HCT116 (cell line): ENCODE results near the gene C16orf82. TPM values are rescaled to one million over a fixed set of nuclear protein-coding genes. Genes with fewer than 3 reads are reported as not detected.

Source experiments
- ATAC-seq: fragments of 200-7000 bp; cut with Tn5 transposase; 2 replicates; pipeline ENCODE4 v1.9.1; 2020; ENCODE audit warnings: mild to moderate bottlenecking, moderate library complexity
- BruUV-seq: library from RNA; stranded (reverse); fragments of 400-500 nt; replicated peaks from 2 replicates; lab custom pipeline; 2021; lab: Mats Ljungman, UMichigan
- CTCF ChIA-PET: fragments of 300-600 bp; sonication (Branson Sonifier 250); formaldehyde crosslinking; loops from one replicate; lab custom pipeline; 2021; ENCODE audit warnings: antibody characterized with exemption; lab: Charles Lee
- POLR2A ChIA-PET: fragments of 300-600, 350-600 bp; sonication (Branson Sonifier 250); formaldehyde crosslinking; loops from one replicate; lab custom pipeline; 2021; ENCODE audit warnings: antibody characterized with exemption; lab: Charles Lee
- RAD21 ChIA-PET, 2 experiments: fragments of 300-600 bp; sonication (Branson Sonifier 250); formaldehyde crosslinking; loops; one replicate each; lab custom pipeline; 2023; ENCODE audit warnings: low total read pairs in 2 of 2; ENCODE audit not compliant: uncharacterized antibody in 2 of 2, unreplicated experiment in 2 of 2, low non-redundant PET in 1 of 2; lab: Charles Lee
- DNase-seq: peaks from one replicate; pipeline ENCODE4 v3.0.0-alpha.2; 2010; ENCODE audit warnings: low read depth, low spot score
- H2AFZ ChIP-seq: fragments of 200-600 bp; shearing (Covaris generic), sonication (generic); 2 replicates; pipeline ENCODE4 v1.6.1; 2017; ENCODE audit warnings: low read depth, mixed run types, mixed read lengths, antibody characterized with exemption, low read length; ENCODE audit not compliant: poor library complexity, severe bottlenecking
- H3K27ac ChIP-seq: 2 replicates; pipeline ENCODE4 v1.5.1; 2012; ENCODE audit warnings: low read depth, low read length
- H3K27me3 ChIP-seq: fragments of 200-600 bp; sonication (generic); 2 replicates; pipeline ENCODE4 v1.6.1; 2016; ENCODE audit warnings: mixed run types, low read length, mixed read lengths; ENCODE audit not compliant: insufficient read depth
- H3K36me3 ChIP-seq, 2 experiments: fragments of 200-500 bp in 1 of 2; fragments of 200-600 bp in 1 of 2; sonication (Bioruptor generic) in 1 of 2; sonication (generic) in 1 of 2; 2 replicates each; pipeline versions ENCODE4 v1.5.1 to v1.6.1; 2014 to 2016; ENCODE audit warnings: low read length in 2 of 2, inconsistent platforms in 1 of 2, mixed read lengths in 1 of 2, mixed run types in 1 of 2; ENCODE audit not compliant: insufficient read depth in 2 of 2, control insufficient read depth in 1 of 2
- H3K4me1 ChIP-seq, 2 experiments: fragments of 200-600 bp in 1 of 2; sonication (generic) in 1 of 2; 2 replicates each; pipeline versions ENCODE4 v1.5.1 to v1.6.1; 2012 to 2017; ENCODE audit warnings: low read length in 2 of 2, inconsistent platforms in 1 of 2, mild to moderate bottlenecking in 1 of 2, mixed read lengths in 1 of 2, mixed run types in 1 of 2, moderate library complexity in 1 of 2; ENCODE audit not compliant: insufficient read depth in 2 of 2, control insufficient read depth in 1 of 2
- H3K4me2 ChIP-seq: fragments of 200-600 bp; sonication (generic); 2 replicates; pipeline ENCODE4 v1.6.1; 2017; ENCODE audit warnings: mixed run types, low read length, mixed read lengths
- H3K4me3 ChIP-seq, 2 experiments: fragments of 200-600 bp in 1 of 2; sonication (generic) in 1 of 2; replicated peaks in 1 of 2; 2 replicates each; pipeline ENCODE4 v1.5.1; 2011 to 2016; ENCODE audit warnings: low read length in 2 of 2, control low read depth in 1 of 2, low read depth in 1 of 2, mild to moderate bottlenecking in 1 of 2, mixed read lengths in 1 of 2, mixed run types in 1 of 2
- H3K79me2 ChIP-seq: fragments of 200-600 bp; sonication (generic); 2 replicates; pipeline ENCODE4 v1.6.1; 2017; ENCODE audit warnings: mild to moderate bottlenecking, mixed run types, low read length, moderate library complexity, mixed read lengths; ENCODE audit not compliant: insufficient read depth
- H3K9ac ChIP-seq: fragments of 200-600 bp; sonication (generic); 2 replicates; pipeline ENCODE4 v1.6.1; 2016; ENCODE audit warnings: low read length, mixed read lengths
- H3K9me2 ChIP-seq: fragments of 200-600 bp; sonication (generic), shearing (Covaris generic); 2 replicates; pipeline ENCODE4 v1.6.1; 2017; ENCODE audit warnings: mixed run types, mild to moderate bottlenecking, moderate library complexity; ENCODE audit not compliant: insufficient read depth
- H3K9me3 ChIP-seq, 2 experiments: fragments of 200-500 bp in 1 of 2; fragments of 200-600 bp in 1 of 2; sonication (Bioruptor generic) in 1 of 2; sonication (generic) in 1 of 2; 2 replicates each; pipeline ENCODE4 v1.6.1; 2014 to 2017; ENCODE audit warnings: low read length in 2 of 2, mixed read lengths in 2 of 2, inconsistent platforms in 1 of 2, low read depth in 1 of 2, mild to moderate bottlenecking in 1 of 2, mixed run types in 1 of 2, moderate library complexity in 1 of 2; ENCODE audit not compliant: control insufficient read depth in 1 of 2, insufficient read depth in 1 of 2
- H4K20me1 ChIP-seq: fragments of 200-600 bp; sonication (generic), shearing (Covaris generic); 2 replicates; pipeline ENCODE4 v1.6.1; 2017; ENCODE audit warnings: mixed run types, mild to moderate bottlenecking, moderate library complexity; ENCODE audit not compliant: insufficient read depth
- CEBPB ChIP-seq: IDR thresholded peaks from 2 replicates; pipeline ENCODE4 v1.6.1; 2012; ENCODE audit warnings: low read depth
- EZH2phosphoT487 ChIP-seq: fragments of 200-600 bp; IDR thresholded peaks from 2 replicates; pipeline ENCODE4 v1.6.1; 2018; ENCODE audit warnings: antibody characterized with exemption, borderline replicate concordance
- JUND ChIP-seq: IDR thresholded peaks from 2 replicates; pipeline ENCODE4 v1.6.1; 2012
- POLR2AphosphoS5 ChIP-seq: IDR thresholded peaks from 2 replicates; pipeline ENCODE4 v1.6.1; 2011; ENCODE audit warnings: mild to moderate bottlenecking, low read depth, low read length, moderate library complexity
- RAD21 ChIP-seq: IDR thresholded peaks from 2 replicates; pipeline ENCODE4 v1.6.1; 2012; ENCODE audit warnings: low read depth, mild to moderate bottlenecking
- SIN3A ChIP-seq: IDR thresholded peaks from 2 replicates; pipeline ENCODE4 v1.6.1; 2012; ENCODE audit warnings: low read depth
- SP1 ChIP-seq: IDR thresholded peaks from 2 replicates; pipeline ENCODE4 v1.6.1; 2012; ENCODE audit warnings: low read depth
- SRF ChIP-seq: IDR thresholded peaks from 2 replicates; pipeline ENCODE4 v1.6.1; 2012; ENCODE audit warnings: low read depth
- TCF7L2 ChIP-seq: IDR thresholded peaks from 2 replicates; pipeline ENCODE4 v1.7.0; 2011; ENCODE audit warnings: borderline replicate concordance, inconsistent platforms; ENCODE audit not compliant: insufficient read depth, insufficient read length; ENCODE audit errors: extremely low read depth
- ZFX ChIP-seq: fragments of 450-650 bp; IDR thresholded peaks from 2 replicates; pipeline ENCODE4 v1.6.1; 2017
- ZNF274 ChIP-seq: fragments of 200-500 bp; sonication (Bioruptor generic); IDR thresholded peaks from 2 replicates; pipeline ENCODE4 v1.6.1; 2014; ENCODE audit warnings: mild to moderate bottlenecking, low read depth, low read length, inconsistent platforms
- intact Hi-C: fragments of 100-400 bp; cut with micrococcal nuclease; formaldehyde crosslinking; loops from 2 replicates; pipeline ENCODE4 v1.10.0; 2022
- total RNA-seq: library from RNA; stranded (reverse); gene quantifications from one replicate; pipeline ENCODE4 v1.2.1, GENCODE V29; 2021; ENCODE audit not compliant: unreplicated experiment
- TF ChIP-seq, protein P1 (sequence below): IDR thresholded peaks from 2 replicates; pipeline ENCODE4 v1.6.1; 2011; ENCODE audit warnings: mild to moderate bottlenecking, low read length, moderate library complexity; ENCODE audit not compliant: insufficient replicate concordance; ENCODE audit errors: extremely low read depth

Gene C16orf82
- total RNA-seq, 1 experiment from 2014 or later: not detected

DNA sequence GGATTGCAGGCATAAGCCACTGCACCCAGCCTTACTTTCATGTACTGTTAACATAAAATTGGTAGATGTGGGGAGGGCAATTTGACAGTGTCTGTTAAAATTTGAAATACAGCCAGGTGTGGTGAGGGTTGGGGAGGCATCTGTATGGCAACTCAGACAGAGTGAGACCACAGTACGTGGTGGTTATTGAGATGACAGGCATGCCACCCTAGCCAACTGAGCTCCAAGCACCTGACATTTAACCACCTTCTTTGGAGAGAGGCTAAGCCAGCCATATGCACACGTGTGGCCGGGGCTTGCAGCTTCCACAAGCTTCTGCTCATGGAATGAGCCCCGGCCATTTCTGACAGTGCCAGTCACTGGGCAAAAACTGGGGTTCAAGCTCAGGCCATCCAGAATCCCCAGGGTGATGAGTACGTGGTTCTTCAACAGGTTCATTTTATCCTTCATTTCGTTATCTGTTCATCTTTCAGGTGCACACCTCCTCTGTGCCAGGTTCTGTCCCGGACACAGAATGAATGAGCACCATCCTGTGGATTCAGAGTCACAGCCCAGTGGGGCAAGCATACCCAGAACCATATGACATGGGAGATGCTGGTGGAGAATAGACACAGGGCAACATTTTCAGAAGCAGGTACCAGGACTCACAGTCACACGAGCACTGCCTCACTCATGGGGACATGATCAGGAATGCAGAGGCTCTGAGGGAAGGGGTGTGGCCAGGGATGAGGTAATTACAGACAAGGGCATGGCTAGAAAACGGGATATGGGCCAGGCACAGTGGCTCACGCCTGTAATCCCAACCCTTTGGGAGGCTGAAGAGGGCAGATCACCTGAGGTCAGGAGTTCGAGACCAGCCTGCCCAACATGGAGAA is 36.2 kb downstream of the C16orf82 start:
- no peaks in the 10 kb centered on the region for H3K79me2 ChIP-seq
- no TSS peak for BruUV-seq
- H3K4me2 ChIP-seq: no peak overlapping the region
- RAD21 ChIA-PET: no interaction called here
- H3K9me3 ChIP-seq: no peaks in the 10 kb centered on the region
- intact Hi-C loops: no loop called here
- H3K27ac ChIP-seq: no peak overlapping the region
- CTCF ChIA-PET: no interaction called here
- H4K20me1 ChIP-seq: no peaks in the 10 kb centered on the region
- H3K27me3 ChIP-seq: no peaks in the 10 kb centered on the region
- no peak overlapping the region for H2AFZ ChIP-seq
- H3K9me2 ChIP-seq: no peaks in the 10 kb centered on the region
- no peak overlapping the region for H3K4me3 ChIP-seq
- ATAC-seq (peak; percentile 52; the same call in 1 of the 2 replicates), DNase-seq (no peak)
- POLR2A ChIA-PET: no interaction called here
- H3K4me1 ChIP-seq: peaks cover 3 to 5% of the 10 kb centered on the region in 2 experiments; a peak in 3 of 4 replicates
- TF ChIP-seq EZH2phosphoT487: no peak
- TF ChIP-seq SIN3A: no peak
- no peak for TF ChIP-seq SRF
- TF ChIP-seq POLR2AphosphoS5: no peak
- no peak for TF ChIP-seq ZNF274
- TF ChIP-seq CEBPB: no peak
- TF ChIP-seq, protein P1, sequence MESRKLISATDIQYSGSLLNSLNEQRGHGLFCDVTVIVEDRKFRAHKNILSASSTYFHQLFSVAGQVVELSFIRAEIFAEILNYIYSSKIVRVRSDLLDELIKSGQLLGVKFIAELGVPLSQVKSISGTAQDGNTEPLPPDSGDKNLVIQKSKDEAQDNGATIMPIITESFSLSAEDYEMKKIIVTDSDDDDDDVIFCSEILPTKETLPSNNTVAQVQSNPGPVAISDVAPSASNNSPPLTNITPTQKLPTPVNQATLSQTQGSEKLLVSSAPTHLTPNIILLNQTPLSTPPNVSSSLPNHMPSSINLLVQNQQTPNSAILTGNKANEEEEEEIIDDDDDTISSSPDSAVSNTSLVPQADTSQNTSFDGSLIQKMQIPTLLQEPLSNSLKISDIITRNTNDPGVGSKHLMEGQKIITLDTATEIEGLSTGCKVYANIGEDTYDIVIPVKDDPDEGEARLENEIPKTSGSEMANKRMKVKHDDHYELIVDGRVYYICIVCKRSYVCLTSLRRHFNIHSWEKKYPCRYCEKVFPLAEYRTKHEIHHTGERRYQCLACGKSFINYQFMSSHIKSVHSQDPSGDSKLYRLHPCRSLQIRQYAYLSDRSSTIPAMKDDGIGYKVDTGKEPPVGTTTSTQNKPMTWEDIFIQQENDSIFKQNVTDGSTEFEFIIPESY: no peak
- no peak for TF ChIP-seq ZFX
- TF ChIP-seq SP1: no peak
- no peak for TF ChIP-seq RAD21
- no peak for TF ChIP-seq TCF7L2
- TF ChIP-seq JUND: no peak
- no peaks in the 10 kb centered on the region for H3K36me3 ChIP-seq
- no peak overlapping the region for H3K9ac ChIP-seq
